ENCODE results near the gene SUGCT. TPM values are rescaled to one million over a fixed set of nuclear protein-coding genes. Genes with fewer than 3 reads are reported as not detected.
"Not testable (repeated sequence)": the region's sequence is repeated elsewhere in the genome, so short reads cannot be mapped to it uniquely, and the experiment has no call there.

Gene SUGCT
- total and polyA plus RNA-seq, 8 donors, result 0.87 to 8.0 (median 2.9) TPM; not detected in 1

DNA sequence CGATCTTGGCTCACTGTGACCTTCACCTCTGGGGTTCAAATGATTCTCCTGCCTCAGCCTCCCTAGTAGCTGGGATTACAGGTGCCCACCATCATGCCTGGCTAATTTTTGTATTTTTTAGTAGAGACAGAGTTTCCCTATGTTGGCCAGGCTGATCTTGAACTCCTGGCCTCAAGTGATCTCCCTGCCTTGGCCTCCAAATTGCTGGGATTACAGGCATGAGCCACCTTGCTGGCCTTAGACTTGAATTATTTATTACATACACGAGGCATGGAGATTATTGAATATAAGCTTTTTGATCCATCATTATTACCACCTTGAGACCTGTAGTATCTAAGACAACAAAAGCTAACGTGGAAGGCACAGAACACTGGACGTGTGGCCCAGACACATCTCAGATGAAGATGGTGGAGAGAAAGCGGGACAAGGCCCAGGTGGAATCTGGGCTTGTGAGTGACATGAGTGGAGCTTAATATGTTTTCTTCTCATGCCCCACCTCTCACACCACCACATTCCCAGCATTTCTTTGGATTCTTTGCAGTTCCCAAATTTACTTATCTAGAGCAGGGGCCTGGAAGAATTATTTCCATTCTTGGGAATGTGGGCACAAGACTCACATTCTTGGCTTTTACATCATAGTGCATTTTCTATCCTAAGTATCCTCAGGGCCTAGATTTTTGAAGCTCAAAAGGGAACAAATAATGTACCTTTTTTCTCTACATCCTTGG lies 76.6 kb downstream of the SUGCT start:
- TF ChIP-seq CTCF (IDR thresholded peaks at IDR 0.05), result no peak
- TF ChIP-seq EP300 (IDR thresholded peaks at IDR 0.05), result no peak
- TF ChIP-seq POLR2AphosphoS5 (IDR thresholded peaks at IDR 0.05), result no peak
- no peak for TF ChIP-seq POLR2A (IDR thresholded peaks at IDR 0.05)
- H3K4me3 ChIP-seq, result no peak overlapping the region

DNA sequence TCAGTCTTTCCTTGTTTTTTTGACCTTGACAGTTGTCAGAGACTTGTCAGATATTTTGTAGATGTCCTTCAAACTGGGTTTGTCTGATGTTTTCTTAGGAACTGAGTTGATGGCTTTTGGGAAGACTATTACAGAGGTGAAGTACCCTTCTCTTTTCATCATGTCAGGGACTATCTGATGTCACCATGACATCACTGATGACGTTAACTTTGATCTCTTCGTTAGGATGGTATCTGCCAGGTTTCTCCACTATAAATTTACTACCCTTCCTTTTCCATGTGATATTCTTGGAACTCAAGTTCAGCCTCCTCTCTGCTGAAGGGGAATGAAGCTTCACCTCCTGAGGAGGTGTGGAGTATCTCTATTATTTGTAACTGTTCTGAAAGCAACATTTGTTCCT lies 78.5 kb downstream of the SUGCT start:
- Histone ChIP-seq H3K9me3 (peaks cover 0 to under 1% (median 0%) of the 10 kb centered on the region in 4 donors), H3K4me1 (no peaks in the 10 kb centered on the region), H3K4me3 (no peak overlapping the region), H3K27me3 (no peaks in the 10 kb centered on the region), H3K36me3 (no peaks in the 10 kb centered on the region), H3K27ac (no peak overlapping the region)
- no peak for DNase-seq
- intact Hi-C loops (cut with DNase I; ENCODE audit: low total_unique reads), result no loop called here
- TF ChIP-seq POLR2A (IDR thresholded peaks at IDR 0.05) (no peak), POLR2AphosphoS5 (IDR thresholded peaks at IDR 0.05) (no peak), CTCF (IDR thresholded peaks at IDR 0.05) (no peak), EP300 (IDR thresholded peaks at IDR 0.05) (no peak)
- 77 to 88% (median 78%) methylated on average over 2 of the region's 2 CpGs for WGBS, 5 donors

More for the DNA sequence above, 76.6 kb downstream of the SUGCT start:
- Histone ChIP-seq H3K36me3 (no peaks in the 10 kb centered on the region), H3K4me1 (no peaks in the 10 kb centered on the region), H3K9me3 (no peaks in the 10 kb centered on the region), H3K27ac (no peak overlapping the region), H3K27me3 (no peaks in the 10 kb centered on the region)
- DNase-seq, result no peak
- intact Hi-C loops (cut with DNase I; ENCODE audit: low total_unique reads), result no loop called here
- 83 to 92% (median 89%) methylated on average over 5 of the region's 5 CpGs for WGBS, 5 donors

- Histone ChIP-seq H3K27me3 (no peaks in the 10 kb centered on the region), H3K27ac (no peak overlapping the region), H3K36me3 (peaks cover 0 to 4% (median 0%) of the 10 kb centered on the region in 4 donors), H3K4me3 (no peak overlapping the region), H3K4me1 (no peaks in the 10 kb centered on the region), H3K9me3 (peaks cover 0 to 6% (median 1%) of the 10 kb centered on the region in 4 donors)
- 80 to 94% (median 87%) methylated on average over 3 of the region's 3 CpGs for WGBS, 5 donors
- no peak for DNase-seq
- TF ChIP-seq POLR2AphosphoS5 (IDR thresholded peaks at IDR 0.05) (no peak), CTCF (IDR thresholded peaks at IDR 0.05) (no peak), EP300 (IDR thresholded peaks at IDR 0.05) (no peak), POLR2A (IDR thresholded peaks at IDR 0.05) (no peak)
- intact Hi-C loops (cut with DNase I; ENCODE audit: low total_unique reads), result no loop called here
Observed at GRCh38 chr7:40213856-40214255, 79.1 kb downstream of the SUGCT start.

- 95 to 98% (median 96%) methylated on average over 7 of the region's 7 CpGs for WGBS, 5 donors
- H3K36me3 ChIP-seq; H3K27me3 ChIP-seq; intact Hi-C loops (cut with DNase I; ENCODE audit: low total_unique reads); H3K4me1 ChIP-seq; H3K9me3 ChIP-seq; H3K4me3 ChIP-seq; DNase-seq; H3K27ac ChIP-seq: not testable (repeated sequence)
Observed at GRCh38 chr7:40218612-40219011, 83.8 kb downstream of the SUGCT start.

DNA sequence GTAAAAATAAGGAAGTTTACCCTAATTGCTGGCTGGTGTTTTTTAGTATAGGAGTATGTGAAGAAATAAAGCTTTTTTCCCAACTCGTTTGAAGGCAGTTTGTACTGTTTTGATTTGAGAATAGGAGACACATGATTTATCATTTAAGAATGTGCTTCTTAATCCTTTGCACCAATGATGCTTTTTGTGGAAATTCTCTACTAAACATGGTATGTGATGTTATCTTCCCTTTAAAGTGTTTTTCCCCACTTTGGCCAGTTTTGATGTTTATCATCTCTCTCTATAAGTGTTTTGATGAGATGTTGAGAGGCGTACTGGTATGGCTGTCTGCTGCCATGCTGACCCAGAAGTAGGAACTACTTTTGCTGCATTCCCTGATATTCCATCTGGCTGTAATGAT lies 85.1 kb downstream of the SUGCT start:
- no peak for TF ChIP-seq EP300 (IDR thresholded peaks at IDR 0.05)
- TF ChIP-seq CTCF (IDR thresholded peaks at IDR 0.05), result no peak
- no peak for TF ChIP-seq POLR2A (IDR thresholded peaks at IDR 0.05)
- no peak for TF ChIP-seq POLR2AphosphoS5 (IDR thresholded peaks at IDR 0.05)
- H3K4me1 ChIP-seq, result peaks cover 0 to 10% (median 4%) of the 10 kb centered on the region in 4 donors
- no peak overlapping the region for H3K4me3 ChIP-seq
- WGBS, 5 donors, result 53 to 73% (median 68%) methylated on average over 2 of the region's 2 CpGs
- intact Hi-C loops (cut with DNase I; ENCODE audit: low total_unique reads), result no loop called here
- no peak for DNase-seq
- no peaks in the 10 kb centered on the region for H3K27me3 ChIP-seq
- H3K9me3 ChIP-seq, result peaks cover 0 to 6% (median 1%) of the 10 kb centered on the region in 4 donors
- H3K27ac ChIP-seq, result peak overlapping the region in 2 of 5 donors; percentile 22 to 34
- peaks cover 0 to 8% (median 0%) of the 10 kb centered on the region in 4 donors for H3K36me3 ChIP-seq

Data from stomach (tissue), 9 donors.